K562 (cell line): ENCODE results near the gene TPRX2. TPM values are rescaled to one million over a fixed set of nuclear protein-coding genes. Genes with fewer than 3 reads are reported as not detected.

Experiments used
- EWSR1 ChIP-seq: fragments of 450-650 bp; IDR thresholded peaks from 2 replicates; pipeline ENCODE4 v1.6.1; 2018; ENCODE audit warnings: borderline replicate concordance, mild to moderate bottlenecking, low read depth, moderate library complexity; ENCODE audit not compliant: partially characterized antibody
- GABPA ChIP-seq: fragments of 200-800 bp; sonication (Bioruptor generic); conservative IDR thresholded peaks from 2 replicates; pipeline ENCODE4 v1.6.1; 2016; ENCODE audit warnings: low read depth, missing genetic modification characterization, missing compliant biosample characterization
- IFI16 ChIP-seq: fragments of 250-450 bp; sonication (Bioruptor Pico); IDR thresholded peaks from 2 replicates; pipeline ENCODE4 v2.1.2; 2022; ENCODE audit warnings: mild to moderate bottlenecking, inconsistent platforms
- KAT2B ChIP-seq: IDR thresholded peaks from one replicate; pipeline ENCODE4 v1.6.1; 2012; ENCODE audit warnings: low read depth, mild to moderate bottlenecking, control low read depth, inconsistent platforms, low read length, moderate library complexity
- MYNN ChIP-seq, 2 experiments: sonication (generic); formaldehyde crosslinking in 1 of 2; IDR thresholded peaks; 2 replicates each; pipeline versions ENCODE4 v1.5.0 to v1.6.1; 2016 to 2020; ENCODE audit warnings: antibody characterized with exemption in 1 of 2, missing genetic modification reagents in 1 of 2
- PHF21A ChIP-seq: fragments of 450-650 bp; IDR thresholded peaks from 2 replicates; pipeline ENCODE4 v1.6.1; 2017; ENCODE audit warnings: low read depth, borderline replicate concordance
- PRPF4 ChIP-seq: fragments of 200-400 bp; formaldehyde crosslinking; IDR thresholded peaks from one replicate; pipeline ENCODE4 v1.6.1; 2017; ENCODE audit warnings: low read length, low read depth, mild to moderate bottlenecking; ENCODE audit not compliant: insufficient read depth, poor library complexity, severe bottlenecking
- RBM22 ChIP-seq: fragments of 200-400 bp; formaldehyde crosslinking; IDR thresholded peaks from 2 replicates; pipeline ENCODE4 v1.6.1; 2018; ENCODE audit warnings: low read length, low read depth; ENCODE audit not compliant: poor library complexity, severe bottlenecking
- SNRNP70 ChIP-seq: fragments of 200-400 bp; formaldehyde crosslinking; optimal IDR thresholded peaks from 2 replicates; pipeline ENCODE3; 2017; ENCODE audit warnings: low read depth, low read length
- USF2 ChIP-seq: sonication (generic); formaldehyde crosslinking; IDR thresholded peaks from 2 replicates; pipeline ENCODE4 v1.5.0; 2020; ENCODE audit warnings: missing genetic modification reagents
- ZHX1 ChIP-seq: fragments of 150-350 bp; conservative IDR thresholded peaks from 2 replicates; pipeline ENCODE4 v1.6.1; 2014; ENCODE audit warnings: low read length
- ZNF507 ChIP-seq: conservative IDR thresholded peaks from 2 replicates; pipeline ENCODE4 v1.6.1; 2017; ENCODE audit warnings: missing genetic modification characterization, missing compliant biosample characterization
- ZNF584 ChIP-seq: fragments of 200-800 bp; sonication (Bioruptor generic); IDR thresholded peaks from 2 replicates; pipeline ENCODE4 v1.6.1; 2016; ENCODE audit warnings: low read depth, mild to moderate bottlenecking, missing genetic modification characterization, missing compliant biosample characterization
- polyA plus RNA-seq, 8 experiments: library from polyadenylated mRNA; depleted of rRNA in 4 of 8; stranded (reverse) in 5 of 8; unstranded in 3 of 8; fragments of >200 nt; fragmentation: Nextera tagmentation in 2 of 8; fragmentation: Illumina TruSeq in 1 of 8; extraction: Ambion mirVana in 2 of 8; extraction: Trizol in 1 of 8; gene quantifications; 2 replicates each; pipeline versions ENCODE4 v1.2.1 to v1.2.3, GENCODE V29; 2011 to 2014; ENCODE audit warnings: inconsistent platforms in 1 of 8, missing spikeins in 1 of 8
- total RNA-seq, 7 experiments: library from RNA; depleted of rRNA in 6 of 7; stranded (reverse); fragments of >200 nt in 6 of 7; fragmentation: Illumina TruSeq in 2 of 7; extraction: Trizol in 2 of 7; gene quantifications; 2 replicates each; pipeline versions ENCODE4 v1.2.1 to v1.2.3, GENCODE V29; 2011 to 2021; ENCODE audit warnings: low replicate concordance in 1 of 7
- TF ChIP-seq, protein P1 (sequence below): sonication (generic); formaldehyde crosslinking; IDR thresholded peaks from 2 replicates; pipeline ENCODE4 v1.8.0; 2022; ENCODE audit warnings: mild to moderate bottlenecking, missing genetic modification reagents
- TF ChIP-seq, protein P2 (sequence below): fragments of 450-650 bp; formaldehyde crosslinking; IDR thresholded peaks from 2 replicates; pipeline ENCODE4 v1.4.0; 2022; ENCODE audit warnings: mild to moderate bottlenecking, moderate library complexity
- TF ChIP-seq, protein P3 (sequence below): sonication (generic); formaldehyde crosslinking; IDR thresholded peaks from 2 replicates; pipeline ENCODE4 v1.8.1; 2023; ENCODE audit warnings: mild to moderate bottlenecking, missing genetic modification reagents, moderate library complexity

Gene TPRX2
- total and polyA plus RNA-seq, 9 of the 15 experiments (the other 6 are each of a cell fraction or from before 2014, with no cell fraction given), result not detected

- TF ChIP-seq ZHX1 (no peak), EWSR1 (no peak), PRPF4 (no peak), USF2 (CRISPR knock-in tag) (no peak), PHF21A (0 out of 2 replicates have a peak, but pooled peaks have one; percentile 30), ZNF507 (tag) (no peak), IFI16 (CRISPR knock-in tag) (no peak), GABPA (tag) (peak; percentile 67), RBM22 (no peak), KAT2B (no peak), SNRNP70 (no peak), ZNF584 (CRISPR knock-in tag) (peak; percentile 94), MYNN (IDR thresholded peaks at IDR 0.05) (0 out of 2 replicates have a peak, but pooled peaks have one; percentile 65), MYNN (CRISPR knock-in tag; IDR thresholded peaks at IDR 0.05) (no peak)
- TF ChIP-seq, protein P1, sequence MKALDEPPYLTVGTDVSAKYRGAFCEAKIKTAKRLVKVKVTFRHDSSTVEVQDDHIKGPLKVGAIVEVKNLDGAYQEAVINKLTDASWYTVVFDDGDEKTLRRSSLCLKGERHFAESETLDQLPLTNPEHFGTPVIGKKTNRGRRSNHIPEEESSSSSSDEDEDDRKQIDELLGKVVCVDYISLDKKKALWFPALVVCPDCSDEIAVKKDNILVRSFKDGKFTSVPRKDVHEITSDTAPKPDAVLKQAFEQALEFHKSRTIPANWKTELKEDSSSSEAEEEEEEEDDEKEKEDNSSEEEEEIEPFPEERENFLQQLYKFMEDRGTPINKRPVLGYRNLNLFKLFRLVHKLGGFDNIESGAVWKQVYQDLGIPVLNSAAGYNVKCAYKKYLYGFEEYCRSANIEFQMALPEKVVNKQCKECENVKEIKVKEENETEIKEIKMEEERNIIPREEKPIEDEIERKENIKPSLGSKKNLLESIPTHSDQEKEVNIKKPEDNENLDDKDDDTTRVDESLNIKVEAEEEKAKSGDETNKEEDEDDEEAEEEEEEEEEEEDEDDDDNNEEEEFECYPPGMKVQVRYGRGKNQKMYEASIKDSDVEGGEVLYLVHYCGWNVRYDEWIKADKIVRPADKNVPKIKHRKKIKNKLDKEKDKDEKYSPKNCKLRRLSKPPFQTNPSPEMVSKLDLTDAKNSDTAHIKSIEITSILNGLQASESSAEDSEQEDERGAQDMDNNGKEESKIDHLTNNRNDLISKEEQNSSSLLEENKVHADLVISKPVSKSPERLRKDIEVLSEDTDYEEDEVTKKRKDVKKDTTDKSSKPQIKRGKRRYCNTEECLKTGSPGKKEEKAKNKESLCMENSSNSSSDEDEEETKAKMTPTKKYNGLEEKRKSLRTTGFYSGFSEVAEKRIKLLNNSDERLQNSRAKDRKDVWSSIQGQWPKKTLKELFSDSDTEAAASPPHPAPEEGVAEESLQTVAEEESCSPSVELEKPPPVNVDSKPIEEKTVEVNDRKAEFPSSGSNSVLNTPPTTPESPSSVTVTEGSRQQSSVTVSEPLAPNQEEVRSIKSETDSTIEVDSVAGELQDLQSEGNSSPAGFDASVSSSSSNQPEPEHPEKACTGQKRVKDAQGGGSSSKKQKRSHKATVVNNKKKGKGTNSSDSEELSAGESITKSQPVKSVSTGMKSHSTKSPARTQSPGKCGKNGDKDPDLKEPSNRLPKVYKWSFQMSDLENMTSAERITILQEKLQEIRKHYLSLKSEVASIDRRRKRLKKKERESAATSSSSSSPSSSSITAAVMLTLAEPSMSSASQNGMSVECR (CRISPR knock-in tag), result no peak
- TF ChIP-seq, protein P2, sequence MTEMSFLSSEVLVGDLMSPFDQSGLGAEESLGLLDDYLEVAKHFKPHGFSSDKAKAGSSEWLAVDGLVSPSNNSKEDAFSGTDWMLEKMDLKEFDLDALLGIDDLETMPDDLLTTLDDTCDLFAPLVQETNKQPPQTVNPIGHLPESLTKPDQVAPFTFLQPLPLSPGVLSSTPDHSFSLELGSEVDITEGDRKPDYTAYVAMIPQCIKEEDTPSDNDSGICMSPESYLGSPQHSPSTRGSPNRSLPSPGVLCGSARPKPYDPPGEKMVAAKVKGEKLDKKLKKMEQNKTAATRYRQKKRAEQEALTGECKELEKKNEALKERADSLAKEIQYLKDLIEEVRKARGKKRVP (CRISPR knock-in tag), result peak; percentile 61; the same call in 1 of the 2 replicates
- TF ChIP-seq, protein P3, sequence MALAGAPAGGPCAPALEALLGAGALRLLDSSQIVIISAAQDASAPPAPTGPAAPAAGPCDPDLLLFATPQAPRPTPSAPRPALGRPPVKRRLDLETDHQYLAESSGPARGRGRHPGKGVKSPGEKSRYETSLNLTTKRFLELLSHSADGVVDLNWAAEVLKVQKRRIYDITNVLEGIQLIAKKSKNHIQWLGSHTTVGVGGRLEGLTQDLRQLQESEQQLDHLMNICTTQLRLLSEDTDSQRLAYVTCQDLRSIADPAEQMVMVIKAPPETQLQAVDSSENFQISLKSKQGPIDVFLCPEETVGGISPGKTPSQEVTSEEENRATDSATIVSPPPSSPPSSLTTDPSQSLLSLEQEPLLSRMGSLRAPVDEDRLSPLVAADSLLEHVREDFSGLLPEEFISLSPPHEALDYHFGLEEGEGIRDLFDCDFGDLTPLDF, result no peak
These were observed 33.1 kb downstream of the TPRX2 start (continued) for GRCh38 chr19:47891923-47892666.
